Tibial artery (tissue), 4 donors: Measurements from ENCODE around the gene NUBP1.

Experiments used
- DNase-seq, 2 donors: peaks; one replicate each; pipeline ENCODE4 v3.0.0-alpha.2; 2019
- H3K27ac ChIP-seq, 2 donors: fragments of 200-600 bp; sonication (generic) in 1 of 2; 1 replicate in 1 of 2; 2 replicates in 1 of 2; pipeline ENCODE4 v1.5.1; 2018 to 2019; ENCODE audit warnings: mild to moderate bottlenecking in 1 of 2
- H3K27me3 ChIP-seq, 2 donors: fragments of 200-600 bp; sonication (generic) in 1 of 2; one replicate each; pipeline versions ENCODE4 v1.5.1 to v1.6.0; 2016 to 2019
- H3K36me3 ChIP-seq, 3 donors: fragments of 200-600 bp; sonication (generic) in 2 of 3; one replicate each; pipeline ENCODE4 v1.5.1; 2016 to 2019; ENCODE audit warnings: mild to moderate bottlenecking in 2 of 3
- H3K4me1 ChIP-seq, 4 donors: fragments of 200-600 bp; sonication (generic) in 2 of 4; 1 replicate in 3 of 4; 2 replicates in 1 of 4; pipeline ENCODE4 v1.5.1; 2016 to 2019
- H3K4me3 ChIP-seq, 2 donors: fragments of 200-600 bp; sonication (generic) in 1 of 2; 1 replicate in 1 of 2; 2 replicates in 1 of 2; pipeline ENCODE4 v1.5.1; 2018 to 2019; ENCODE audit warnings: mild to moderate bottlenecking in 2 of 2
- H3K9me3 ChIP-seq, 3 donors: fragments of 200-600 bp; sonication (generic) in 1 of 3; one replicate each; pipeline ENCODE4 v1.5.1; 2016 to 2019
- intact Hi-C: fragments of 100-400 bp; cut with DNase I; formaldehyde crosslinking; loops from one replicate; pipeline ENCODE4 v1.15.0; 2023; ENCODE audit warnings: low total_unique reads
- TF ChIP-seq, protein P1 (sequence below), 2 experiments: fragments of 200-600 bp in 1 of 2; fragments of 450-650 bp in 1 of 2; IDR thresholded peaks; one replicate each; pipeline ENCODE4 v1.5.1; 2017 to 2019; ENCODE audit warnings: antibody characterized with exemption in 2 of 2, mild to moderate bottlenecking in 1 of 2, moderate library complexity in 1 of 2

NUBP1 gene

DNA sequence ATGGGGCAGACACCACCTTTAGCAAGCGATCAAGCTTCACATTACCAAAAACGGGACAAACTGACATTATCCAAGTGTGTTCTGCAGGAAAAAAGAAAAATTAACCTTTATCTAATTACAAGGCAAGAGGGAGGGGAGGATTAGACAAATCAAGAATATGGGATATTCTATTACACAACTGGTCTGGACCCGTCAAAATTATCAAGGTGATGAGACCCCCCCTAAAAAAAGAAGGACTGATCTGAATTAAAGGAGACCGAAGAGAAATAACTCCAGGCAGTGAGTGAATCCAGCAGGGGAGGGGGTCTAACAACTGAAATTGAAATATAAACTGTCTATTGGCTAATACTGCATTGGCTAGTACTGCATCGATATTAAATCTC, 424 bp upstream of the NUBP1 start:
- DNase-seq, result no peak
- peaks cover 0 to 47% (median 14%) of the 10 kb centered on the region in 4 donors for H3K4me1 ChIP-seq
- intact Hi-C loops, result no loop called here
- no peaks in the 10 kb centered on the region for H3K9me3 ChIP-seq
- peak overlapping the region; percentile 58 to 67 for H3K4me3 ChIP-seq
- no peaks in the 10 kb centered on the region for H3K27me3 ChIP-seq
- H3K27ac ChIP-seq, result peak overlapping the region; percentile 90 to 97
- TF ChIP-seq, protein P1, sequence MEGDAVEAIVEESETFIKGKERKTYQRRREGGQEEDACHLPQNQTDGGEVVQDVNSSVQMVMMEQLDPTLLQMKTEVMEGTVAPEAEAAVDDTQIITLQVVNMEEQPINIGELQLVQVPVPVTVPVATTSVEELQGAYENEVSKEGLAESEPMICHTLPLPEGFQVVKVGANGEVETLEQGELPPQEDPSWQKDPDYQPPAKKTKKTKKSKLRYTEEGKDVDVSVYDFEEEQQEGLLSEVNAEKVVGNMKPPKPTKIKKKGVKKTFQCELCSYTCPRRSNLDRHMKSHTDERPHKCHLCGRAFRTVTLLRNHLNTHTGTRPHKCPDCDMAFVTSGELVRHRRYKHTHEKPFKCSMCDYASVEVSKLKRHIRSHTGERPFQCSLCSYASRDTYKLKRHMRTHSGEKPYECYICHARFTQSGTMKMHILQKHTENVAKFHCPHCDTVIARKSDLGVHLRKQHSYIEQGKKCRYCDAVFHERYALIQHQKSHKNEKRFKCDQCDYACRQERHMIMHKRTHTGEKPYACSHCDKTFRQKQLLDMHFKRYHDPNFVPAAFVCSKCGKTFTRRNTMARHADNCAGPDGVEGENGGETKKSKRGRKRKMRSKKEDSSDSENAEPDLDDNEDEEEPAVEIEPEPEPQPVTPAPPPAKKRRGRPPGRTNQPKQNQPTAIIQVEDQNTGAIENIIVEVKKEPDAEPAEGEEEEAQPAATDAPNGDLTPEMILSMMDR (IDR thresholded peaks at IDR 0.05), result no peak
- peaks cover 6 to 14% (median 11%) of the 10 kb centered on the region in 3 donors for H3K36me3 ChIP-seq

DNA sequence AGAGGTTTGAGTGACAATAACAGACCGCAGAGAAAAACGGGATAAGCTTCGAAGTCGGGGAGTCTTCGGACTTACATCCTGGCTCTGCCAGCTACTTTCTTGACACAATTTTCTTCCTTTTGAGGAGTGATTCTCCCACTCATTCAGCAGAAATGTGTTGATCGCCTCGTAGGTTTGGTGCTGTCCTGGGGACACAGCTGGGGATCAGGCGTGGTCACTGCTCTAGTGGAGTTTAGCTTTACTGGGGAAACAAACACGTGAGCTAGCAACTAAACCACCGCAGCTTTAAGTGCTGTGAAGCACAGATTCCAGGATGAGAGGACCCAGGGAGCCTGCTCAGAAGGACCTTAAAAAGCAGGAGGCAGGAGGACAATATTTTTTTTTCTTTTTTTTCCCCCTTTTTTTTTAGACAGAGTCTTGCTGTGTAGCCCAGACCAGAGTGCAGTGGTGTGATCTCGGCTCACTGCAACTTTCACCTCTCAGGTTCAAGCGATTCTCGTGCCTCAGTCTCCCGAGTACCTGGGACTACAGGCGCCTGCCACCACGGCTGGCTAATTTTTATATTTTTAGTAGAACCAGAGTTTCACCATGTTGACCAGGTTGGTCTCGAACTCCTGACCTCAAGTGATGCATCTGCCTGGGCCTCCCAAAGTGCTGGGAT, 858 bp downstream of the NUBP1 start:
- TF ChIP-seq, protein P1 (IDR thresholded peaks at IDR 0.05), result no peak
- Histone ChIP-seq H3K36me3 (peaks cover 17 to 26% (median 19%) of the 10 kb centered on the region in 3 donors), H3K27ac (peak overlapping the region; percentile 90 to 97), H3K4me3 (peak overlapping the region; percentile 58 to 67), H3K27me3 (no peaks in the 10 kb centered on the region), H3K9me3 (no peaks in the 10 kb centered on the region), H3K4me1 (peaks cover 0 to 34% (median 9%) of the 10 kb centered on the region in 4 donors)
- intact Hi-C loops, result loop anchor here (1.0 kb wide), 1 partner anchor 164 kb away; the partner anchor contains the start of gene EMP2
- DNase-seq, result no peak

DNA sequence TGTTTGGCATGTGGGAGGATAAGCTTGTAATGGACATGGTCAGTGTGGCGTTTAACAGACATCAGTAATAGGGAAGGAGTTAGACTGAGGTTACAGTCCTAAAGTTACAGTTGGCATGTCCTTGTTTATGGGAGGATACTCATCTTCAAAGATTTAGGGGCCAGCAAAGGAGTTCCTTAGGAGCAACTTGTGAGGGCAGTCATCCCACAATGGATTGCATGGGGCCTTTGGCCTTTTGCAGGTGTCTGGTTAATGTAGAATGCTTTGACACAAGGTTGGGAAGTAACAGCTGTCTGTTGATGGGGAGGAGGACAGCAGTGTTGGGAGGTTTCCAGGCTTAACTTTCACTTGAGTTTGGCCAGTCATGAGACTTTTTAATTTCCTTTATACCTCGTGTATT, 2.2 kb downstream of the NUBP1 start:
- DNase-seq, result no peak
- Histone ChIP-seq H3K36me3 (peaks cover 17 to 32% (median 31%) of the 10 kb centered on the region in 3 donors), H3K27ac (no peak overlapping the region), H3K4me3 (no peak overlapping the region), H3K9me3 (no peaks in the 10 kb centered on the region), H3K4me1 (peaks cover 0 to 32% (median 9%) of the 10 kb centered on the region in 4 donors), H3K27me3 (no peaks in the 10 kb centered on the region)
- TF ChIP-seq, protein P1 (IDR thresholded peaks at IDR 0.05), result no peak
- intact Hi-C loops, result no loop called here

DNA sequence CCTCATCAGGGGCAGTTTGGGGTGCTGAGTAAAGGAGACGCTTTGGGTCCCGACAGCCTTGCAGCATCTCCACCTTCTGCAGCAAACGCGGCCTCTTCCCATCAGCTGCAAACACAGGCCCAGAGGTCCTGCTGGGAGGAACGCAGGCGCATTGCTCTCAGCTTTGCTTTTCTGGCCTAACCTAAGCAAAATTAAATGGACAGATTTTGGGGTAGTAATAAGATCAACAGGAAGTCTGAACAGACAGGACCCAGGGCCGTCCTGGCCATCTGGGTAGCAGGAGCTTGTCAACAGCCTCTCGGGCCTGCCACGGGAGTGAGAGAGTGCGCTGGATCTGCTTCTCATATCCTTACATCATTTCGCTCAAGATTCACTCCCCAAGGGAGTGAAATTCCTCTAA, 7.2 kb downstream of the NUBP1 start:
- Histone ChIP-seq H3K27ac (no peak overlapping the region), H3K36me3 (peaks cover 17 to 70% (median 43%) of the 10 kb centered on the region in 3 donors), H3K27me3 (no peaks in the 10 kb centered on the region), H3K4me1 (peaks cover 0 to 9% (median 0%) of the 10 kb centered on the region in 4 donors), H3K9me3 (no peaks in the 10 kb centered on the region), H3K4me3 (no peak overlapping the region)
- intact Hi-C loops, result no loop called here
- no peak for DNase-seq
- TF ChIP-seq, protein P1 (IDR thresholded peaks at IDR 0.05), result no peak

DNA sequence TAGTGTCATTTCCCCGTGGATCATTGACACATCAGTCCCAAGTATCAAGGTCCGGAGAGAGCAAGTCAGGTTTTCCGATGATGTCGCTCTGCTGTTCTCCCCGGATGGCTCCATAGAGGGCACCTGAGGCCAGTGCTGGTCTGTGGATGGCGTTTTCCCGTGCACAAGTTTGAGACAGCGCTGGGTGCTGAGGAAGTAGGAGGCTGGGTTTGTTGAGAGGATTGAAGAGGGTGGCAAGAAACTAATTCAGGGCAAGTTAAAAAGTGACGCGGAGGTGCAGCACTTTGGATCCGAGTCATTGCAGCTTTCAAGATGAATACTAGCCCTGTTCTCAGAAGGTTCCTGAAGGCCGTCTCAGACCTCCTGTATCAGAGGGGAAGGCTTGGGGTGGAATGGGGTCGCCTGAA, 7.7 kb downstream of the NUBP1 start:
- Histone ChIP-seq H3K27ac (no peak overlapping the region), H3K36me3 (peaks cover 17 to 74% (median 43%) of the 10 kb centered on the region in 3 donors)
- no peak for DNase-seq

More for the DNA sequence above, 7.7 kb downstream of the NUBP1 start:
- Histone ChIP-seq H3K4me1 (peaks cover 0 to 13% (median 0%) of the 10 kb centered on the region in 4 donors), H3K27me3 (no peaks in the 10 kb centered on the region), H3K4me3 (no peak overlapping the region), H3K9me3 (no peaks in the 10 kb centered on the region)
- TF ChIP-seq, protein P1 (IDR thresholded peaks at IDR 0.05), result no peak
- intact Hi-C loops, result no loop called here
